A549 (cell line): Measurements from ENCODE around the gene SH3BP2. TPM values are rescaled to one million over a fixed set of nuclear protein-coding genes. Genes with fewer than 3 reads are reported as not detected.
A peak's percentile ranks its signal among the peaks of the same experiment; 100 is the strongest.

Experiments used
- ATAC-seq, 2 experiments: fragments of 200-7000 bp in 1 of 2; fragments of >200 bp in 1 of 2; cut with Nextera tagmentation in 1 of 2; cut with Tn5 transposase in 1 of 2; 3 replicates each; pipeline versions ENCODE4 v1.8.0 to v1.9.1; 2018 to 2020; ENCODE audit warnings: mild to moderate bottlenecking in 1 of 2, moderate library complexity in 1 of 2
- CTCF ChIA-PET: fragments of 300-600 bp; sonication (Branson Sonifier 250); formaldehyde crosslinking; extraction: SDS; loops from one replicate; lab custom pipeline; 2021; ENCODE audit warnings: antibody characterized with exemption, inconsistent platforms; lab: Yijun Ruan, JAX
- POLR2A ChIA-PET: fragments of 350-600 bp; formaldehyde crosslinking; extraction: SDS; loops from one replicate; lab custom pipeline; 2021; ENCODE audit warnings: antibody characterized with exemption, inconsistent platforms; lab: Yijun Ruan, JAX
- DNase-seq, 2 experiments: peaks; one replicate each; pipeline versions ENCODE4 v3.0.0 to v3.0.0-alpha.2; 2011 to 2016; ENCODE audit warnings: low read depth in 1 of 2, low spot score in 1 of 2
- FAIRE-seq: peaks from 2 replicates; lab custom pipeline; 2011; peaks lifted over from hg19 to GRCh38; lab: Jason Lieb, UNC
- H3K27ac ChIP-seq, 2 experiments: fragments of >200 bp; sonication (Bioruptor Twin); formaldehyde crosslinking; 3 replicates each; pipeline ENCODE4 v1.5.1; 2016 to 2017
- H3K4me1 ChIP-seq: fragments of >200 bp; sonication (Bioruptor Twin); formaldehyde crosslinking; 3 replicates; pipeline ENCODE4 v1.6.1; 2016
- H3K4me2 ChIP-seq: fragments of >200 bp; sonication (Bioruptor Twin); formaldehyde crosslinking; 3 replicates; pipeline ENCODE4 v1.6.1; 2016
- H3K4me3 ChIP-seq: fragments of >200 bp; sonication (Bioruptor Twin); formaldehyde crosslinking; 3 replicates; pipeline ENCODE4 v1.5.1; 2016
- H3K9me3 ChIP-seq: fragments of >200 bp; sonication (Bioruptor Twin); formaldehyde crosslinking; 3 replicates; pipeline ENCODE4 v1.6.1; 2016
- ATOH8 ChIP-seq: fragments of 250-450 bp; sonication (Bioruptor Pico); IDR thresholded peaks from 2 replicates; pipeline ENCODE4 v1.5.0; 2020; ENCODE audit warnings: low read depth, mild to moderate bottlenecking, moderate library complexity
- BHLHE40 ChIP-seq: IDR thresholded peaks from 2 replicates; pipeline ENCODE4 v1.6.1; 2012; ENCODE audit warnings: low read depth, low read length, inconsistent platforms
- CHD2 ChIP-seq: fragments of 150-350 bp; IDR thresholded peaks from 2 replicates; pipeline ENCODE4 v1.6.1; 2014; ENCODE audit warnings: low read length; ENCODE audit not compliant: partially characterized antibody
- CTCF ChIP-seq: fragments of >200 bp; sonication (Bioruptor Twin); formaldehyde crosslinking; IDR thresholded peaks from 3 replicates; pipeline ENCODE4 v1.5.1; 2016
- E2F6 ChIP-seq: IDR thresholded peaks from 2 replicates; pipeline ENCODE4 v1.6.1; 2012; ENCODE audit warnings: low read depth, borderline replicate concordance
- EHF ChIP-seq: fragments of 250-450 bp; sonication (Bioruptor Pico); IDR thresholded peaks from 2 replicates; pipeline ENCODE4 v1.5.0; 2020; ENCODE audit warnings: mild to moderate bottlenecking
- EP300 ChIP-seq, 2 experiments: fragments of >200 bp; sonication (Bioruptor Twin); formaldehyde crosslinking; IDR thresholded peaks; 2 replicates in 1 of 2; 3 replicates in 1 of 2; pipeline ENCODE4 v1.6.1; 2016 to 2017
- FOSB ChIP-seq: fragments of 250-450 bp; sonication (Bioruptor Pico); IDR thresholded peaks from 2 replicates; pipeline ENCODE4 v1.5.0; 2020; ENCODE audit warnings: mild to moderate bottlenecking, moderate library complexity
- HDAC2 ChIP-seq: fragments of 200-600 bp; sonication (generic); IDR thresholded peaks from 2 replicates; pipeline ENCODE4 v1.6.1; 2016
- HOXA7 ChIP-seq: fragments of 250-450 bp; sonication (Bioruptor Pico); IDR thresholded peaks from 2 replicates; pipeline ENCODE4 v1.5.0; 2020; ENCODE audit warnings: mild to moderate bottlenecking, moderate library complexity
- HOXB13 ChIP-seq: fragments of 250-450 bp; sonication (Bioruptor Pico); IDR thresholded peaks from 2 replicates; pipeline ENCODE4 v1.5.0; 2020; ENCODE audit warnings: low read depth, mild to moderate bottlenecking, moderate library complexity
- HOXB5 ChIP-seq: fragments of 250-450 bp; sonication (Bioruptor Pico); IDR thresholded peaks from 2 replicates; pipeline ENCODE4 v1.5.0; 2020; ENCODE audit warnings: mild to moderate bottlenecking, moderate library complexity
- JUNB ChIP-seq: fragments of >200 bp; sonication (Bioruptor Twin); formaldehyde crosslinking; IDR thresholded peaks from 2 replicates; pipeline ENCODE4 v1.6.1; 2016
- MYC ChIP-seq: IDR thresholded peaks from 2 replicates; pipeline ENCODE4 v1.6.1; 2012; ENCODE audit warnings: mild to moderate bottlenecking, inconsistent platforms, low read length, improper control_type of control experiment, borderline replicate concordance
- NFE2L2 ChIP-seq: fragments of 150-350 bp; conservative IDR thresholded peaks from 2 replicates; pipeline ENCODE4 v1.6.1; 2014; ENCODE audit warnings: low read length
- NPAS2 ChIP-seq: fragments of 250-450 bp; sonication (Bioruptor Pico); IDR thresholded peaks from 2 replicates; pipeline ENCODE4 v1.8.0; 2022; ENCODE audit warnings: mild to moderate bottlenecking, moderate library complexity, borderline replicate concordance
- PBX3 ChIP-seq: IDR thresholded peaks from 2 replicates; pipeline ENCODE4 v1.6.1; 2012
- RAD21 ChIP-seq, 2 experiments: fragments of >200 bp in 1 of 2; sonication (Bioruptor Twin) in 1 of 2; formaldehyde crosslinking in 1 of 2; IDR thresholded peaks in 1 of 2; conservative IDR thresholded peaks in 1 of 2; 2 replicates in 1 of 2; 3 replicates in 1 of 2; pipeline ENCODE4 v1.6.1; 2012 to 2018; ENCODE audit warnings: inconsistent platforms in 1 of 2
- RARB ChIP-seq: fragments of 250-450 bp; sonication (Bioruptor Pico); IDR thresholded peaks from 2 replicates; pipeline ENCODE4 v1.8.0; 2021; ENCODE audit warnings: mild to moderate bottlenecking, moderate library complexity
- RCOR1 ChIP-seq: fragments of 150-350 bp; IDR thresholded peaks from 2 replicates; pipeline ENCODE4 v1.6.1; 2014; ENCODE audit warnings: antibody characterized with exemption, low read length, low read depth
- RFX5 ChIP-seq: fragments of 450-650 bp; IDR thresholded peaks from 2 replicates; pipeline ENCODE4 v1.7.1; 2014; ENCODE audit warnings: antibody characterized with exemption, mild to moderate bottlenecking, moderate library complexity
- RNF2 ChIP-seq: fragments of 200-600 bp; sonication (generic); IDR thresholded peaks from 2 replicates; pipeline ENCODE4 v1.6.1; 2016; ENCODE audit warnings: low read depth, mild to moderate bottlenecking, antibody characterized with exemption, moderate library complexity, borderline replicate concordance
- SMC3 ChIP-seq: fragments of >200 bp; sonication (Bioruptor Twin); formaldehyde crosslinking; IDR thresholded peaks from 3 replicates; pipeline ENCODE4 v1.6.1; 2018; ENCODE audit warnings: inconsistent platforms
- WGBS: methylation state at CpG from one replicate; pipeline ENCODE4 v1.1.6; 2017; ENCODE audit errors: missing lambda C conversion rate; 5-methylcytosine and 5-hydroxymethylcytosine counted together
- polyA plus RNA-seq, 4 experiments: library from polyadenylated mRNA; depleted of rRNA in 3 of 4; stranded (reverse); fragments of >200 nt; fragmentation: RNase III in 1 of 4; extraction: RNeasy Plus Mini Kit Qiagen cat#74134 plus additional on column Dnase treatment in 1 of 4; gene quantifications; 2 replicates in 3 of 4; 3 replicates in 1 of 4; pipeline ENCODE4 v1.2.3, GENCODE V29; 2011 to 2017
- TF ChIP-seq, protein P1 (sequence below): fragments of 200-600 bp; sonication (generic); IDR thresholded peaks from 2 replicates; pipeline ENCODE4 v1.6.1; 2016; ENCODE audit warnings: antibody characterized with exemption, mild to moderate bottlenecking, moderate library complexity

Gene SH3BP2
- polyA plus RNA-seq, 2 of the 4 experiments (the other 2 are of a cell fraction), result 4.4 to 6.0 TPM

DNA sequence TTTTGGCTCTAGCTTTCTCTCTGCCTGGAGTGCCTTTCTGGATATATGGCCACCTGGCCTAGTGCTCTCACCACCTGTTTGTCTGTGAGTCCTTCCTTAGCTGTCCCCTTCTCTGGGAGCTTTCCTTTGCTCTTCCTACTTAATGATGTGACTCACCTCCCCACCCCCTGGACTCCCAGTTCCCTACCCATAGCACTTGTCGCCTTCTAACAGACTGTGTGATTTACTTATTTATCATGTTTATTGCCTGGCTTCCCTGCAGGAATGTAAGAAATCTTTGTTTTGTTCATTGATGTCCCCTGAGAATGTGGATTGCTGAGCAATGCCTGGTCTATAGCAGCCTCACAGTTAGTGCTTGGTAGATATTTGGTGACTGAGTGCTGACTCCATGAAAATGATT lies 69.6 kb downstream of the SH3BP2 start:
- ChIA-PET POLR2A (no interaction called here), CTCF (no interaction called here)

GRCh38 chr4:2863649-2864048 lies 70.8 kb downstream of the SH3BP2 start:
- ATAC-seq (no peak), FAIRE-seq (no peak), DNase-seq (no peak)
- Histone ChIP-seq H3K4me1 (peaks cover 40% of the 10 kb centered on the region), H3K4me3 (no peak overlapping the region), H3K4me2 (no peak overlapping the region), H3K9me3 (no peaks in the 10 kb centered on the region), H3K27ac (no peak overlapping the region)
- CTCF ChIA-PET, result no interaction called here
- TF ChIP-seq BHLHE40 (no peak), HDAC2 (no peak), E2F6 (no peak), EP300 (IDR thresholded peaks at IDR 0.05) (no peak), RCOR1 (no peak), HOXA7 (no peak), NFE2L2 (no peak), EHF (CRISPR knock-in tag) (no peak), FOSB (no peak), HOXB5 (CRISPR knock-in tag) (no peak), RFX5 (no peak), ATOH8 (CRISPR knock-in tag) (no peak), CHD2 (no peak), CTCF (no peak), NPAS2 (no peak), PBX3 (no peak), JUNB (no peak), RARB (CRISPR knock-in tag) (no peak)
- TF ChIP-seq, protein P1, sequence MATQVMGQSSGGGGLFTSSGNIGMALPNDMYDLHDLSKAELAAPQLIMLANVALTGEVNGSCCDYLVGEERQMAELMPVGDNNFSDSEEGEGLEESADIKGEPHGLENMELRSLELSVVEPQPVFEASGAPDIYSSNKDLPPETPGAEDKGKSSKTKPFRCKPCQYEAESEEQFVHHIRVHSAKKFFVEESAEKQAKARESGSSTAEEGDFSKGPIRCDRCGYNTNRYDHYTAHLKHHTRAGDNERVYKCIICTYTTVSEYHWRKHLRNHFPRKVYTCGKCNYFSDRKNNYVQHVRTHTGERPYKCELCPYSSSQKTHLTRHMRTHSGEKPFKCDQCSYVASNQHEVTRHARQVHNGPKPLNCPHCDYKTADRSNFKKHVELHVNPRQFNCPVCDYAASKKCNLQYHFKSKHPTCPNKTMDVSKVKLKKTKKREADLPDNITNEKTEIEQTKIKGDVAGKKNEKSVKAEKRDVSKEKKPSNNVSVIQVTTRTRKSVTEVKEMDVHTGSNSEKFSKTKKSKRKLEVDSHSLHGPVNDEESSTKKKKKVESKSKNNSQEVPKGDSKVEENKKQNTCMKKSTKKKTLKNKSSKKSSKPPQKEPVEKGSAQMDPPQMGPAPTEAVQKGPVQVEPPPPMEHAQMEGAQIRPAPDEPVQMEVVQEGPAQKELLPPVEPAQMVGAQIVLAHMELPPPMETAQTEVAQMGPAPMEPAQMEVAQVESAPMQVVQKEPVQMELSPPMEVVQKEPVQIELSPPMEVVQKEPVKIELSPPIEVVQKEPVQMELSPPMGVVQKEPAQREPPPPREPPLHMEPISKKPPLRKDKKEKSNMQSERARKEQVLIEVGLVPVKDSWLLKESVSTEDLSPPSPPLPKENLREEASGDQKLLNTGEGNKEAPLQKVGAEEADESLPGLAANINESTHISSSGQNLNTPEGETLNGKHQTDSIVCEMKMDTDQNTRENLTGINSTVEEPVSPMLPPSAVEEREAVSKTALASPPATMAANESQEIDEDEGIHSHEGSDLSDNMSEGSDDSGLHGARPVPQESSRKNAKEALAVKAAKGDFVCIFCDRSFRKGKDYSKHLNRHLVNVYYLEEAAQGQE, result no peak
- POLR2A ChIA-PET, result no interaction called here

More for the DNA sequence above, 69.6 kb downstream of the SH3BP2 start:
- peak overlapping the region; percentile 27; the same call in 1 of the 3 replicates for H3K4me2 ChIP-seq
- peaks cover 44% of the 10 kb centered on the region for H3K4me1 ChIP-seq
- no peak for TF ChIP-seq SMC3
- no peak for TF ChIP-seq MYC
- no peak for TF ChIP-seq RNF2
- TF ChIP-seq BHLHE40, result no peak
- TF ChIP-seq HOXB13 (CRISPR knock-in tag), result no peak
- TF ChIP-seq RAD21 (conservative IDR thresholded peaks at IDR 0.05 in 1 of 2, IDR thresholded peaks at IDR 0.05 in 1 of 2), result no peak
- TF ChIP-seq, all 56 proteins: peak for 0
- H3K9me3 ChIP-seq, result no peaks in the 10 kb centered on the region
- ATAC-seq, result peak; percentile 34 to 53; a peak in 4 of 6 replicates
- H3K27ac ChIP-seq, result peak overlapping the region in 1 of 2 experiments; percentile 28; a peak in 1 of 6 replicates
- peak in 1 of 2 experiments; percentile 4 for DNase-seq
- FAIRE-seq, result no peak
- no peak overlapping the region for H3K4me3 ChIP-seq
- WGBS, result 64% methylated on average over 1 of the region's 1 CpG
